ENCODE measurements around the gene SYF2. TPM values are rescaled to one million over a fixed set of nuclear protein-coding genes. Genes with fewer than 3 reads are reported as not detected.

Gene SYF2
- polyA plus RNA-seq, 1 of the 3 experiments (the other 2 are of a cell fraction) = 31.1 TPM

- H3K4me2 ChIP-seq = peak within 1 kb of the TSS; percentile 95
- WGBS (ENCODE audit: low lambda C conversion rate) = 2% methylated on average over 48 of the region's 79 CpGs
- H3K4me3 ChIP-seq (ENCODE audit: low read depth in 2 of 2, low read length in 1 of 2) = peak within 1 kb of the TSS; percentile 86 to 96
- H3K27ac ChIP-seq (ENCODE audit: low read depth in 2 of 2, low read length in 1 of 2) = peak within 1 kb of the TSS; percentile 98 to 99
- no peaks in the 10 kb centered on the region for H3K9me3 ChIP-seq
- H3K79me2 ChIP-seq (ENCODE audit: insufficient read depth) = peaks cover 64% of the 10 kb centered on the region
- no peaks in the 10 kb centered on the region for H3K9me2 ChIP-seq
- ChIA-PET CTCF (interaction anchor here (1.3 to 1.4 kb wide), 2 partner anchors 10 to 42 kb away, joined by 4 read pairs; no protein-coding TSS in a partner anchor), POLR2A (interaction anchor here (0.5 to 1.7 kb wide), 10 partner anchors 9 to 1010 kb away, joined by 3 to 24 read pairs (median 3); partner anchors contain the start of genes SYF2 and TMEM50A)
- H3F3A ChIP-seq (replicated peaks; ENCODE audit: insufficient read depth) = peaks cover 18% of the 10 kb centered on the region
- DNase-seq = peak; percentile 99
- H3K4me1 ChIP-seq (ENCODE audit: control insufficient read depth in 1 of 2, insufficient read depth in 2 of 2, low read depth in 1 of 2, low read length in 1 of 2) = peaks cover 11 to 20% of the 10 kb centered on the region in 2 experiments; a peak in 3 of 4 replicates
- H3K27me3 ChIP-seq (ENCODE audit: insufficient read depth) = no peaks in the 10 kb centered on the region
- peak within 1 kb of the TSS; percentile 66 for H2AFZ ChIP-seq (ENCODE audit: low read depth)
- H3K9ac ChIP-seq = peak within 1 kb of the TSS; percentile 99
- peaks cover 34% of the 10 kb centered on the region for H4K20me1 ChIP-seq (ENCODE audit: insufficient read depth)
- H3K36me3 ChIP-seq (replicated peaks in 1 of 2; ENCODE audit: control insufficient read depth in 1 of 2, insufficient read depth in 2 of 2, low read length in 1 of 2) = peaks cover 34 to 43% of the 10 kb centered on the region in 2 experiments
- TF ChIP-seq JUND (IDR thresholded peaks at IDR 0.05) (no peak), RXRA (IDR thresholded peaks at IDR 0.05; ENCODE audit: borderline replicate concordance, low read depth) (no peak), PBX3 (IDR thresholded peaks at IDR 0.05) (0 out of 2 replicates have a peak, but pooled peaks have one; percentile 27), GATA2 (CRISPR knock-in tag; IDR thresholded peaks at IDR 0.05) (peak; percentile 47), FOXJ3 (CRISPR knock-in tag; IDR thresholded peaks at IDR 0.05) (no peak), RCOR1 (IDR thresholded peaks at IDR 0.05; ENCODE audit: low read length) (peak; percentile 37; the same call in 1 of the 2 replicates), RAD21 (IDR thresholded peaks at IDR 0.05; ENCODE audit: low read length) (no peak), MEF2A (IDR thresholded peaks at IDR 0.05; ENCODE audit: borderline replicate concordance, low read depth) (no peak), SMC3 (IDR thresholded peaks at IDR 0.05; ENCODE audit: low read depth, low read length) (no peak), IRF3 (IDR thresholded peaks at IDR 0.05; ENCODE audit: low read depth, low read length) (no peak), ZBTB33 (IDR thresholded peaks at IDR 0.05; ENCODE audit: borderline replicate concordance, low read depth) (no peak), USF1 (IDR thresholded peaks at IDR 0.05; ENCODE audit: borderline replicate concordance, low read depth) (no peak), TAF1 (IDR thresholded peaks at IDR 0.05; ENCODE audit: borderline replicate concordance, low read depth, low read length) (peak; percentile 95), TCF12 (IDR thresholded peaks at IDR 0.05) (no peak), YY1 (IDR thresholded peaks at IDR 0.05; ENCODE audit: low read depth) (no peak), EP300 (IDR thresholded peaks at IDR 0.05; ENCODE audit: borderline replicate concordance in 1 of 2, low read depth in 1 of 2, low read length in 1 of 2) (no peak), FOXM1 (IDR thresholded peaks at IDR 0.05; ENCODE audit: low read depth) (no peak), POLR2AphosphoS5 (IDR thresholded peaks at IDR 0.05; ENCODE audit: low read depth, low read length) (peak; percentile 100), ELF1 (IDR thresholded peaks at IDR 0.05) (peak; percentile 70), FOSL2 (IDR thresholded peaks at IDR 0.05; ENCODE audit: borderline replicate concordance, low read depth) (no peak), MAX (IDR thresholded peaks at IDR 0.05; ENCODE audit: low read depth) (no peak; the same call in 1 of the 2 replicates), EZH2phosphoT487 (IDR thresholded peaks at IDR 0.05; ENCODE audit: borderline replicate concordance, low read depth) (no peak), NRF1 (IDR thresholded peaks at IDR 0.05; ENCODE audit: low read depth, low read length) (peak; percentile 99), RFX5 (IDR thresholded peaks at IDR 0.05; ENCODE audit: low read length) (no peak), GABPA (IDR thresholded peaks at IDR 0.05; ENCODE audit: low read depth) (peak; percentile 67)
These were observed 14.9 kb upstream of the SYF2 start, which contains the start of gene RSRP1 for GRCh38 chr1:25247024-25247828. TSS of gene RSRP1 (minus strand) at chr1:25247454. CDS start at chr1:25246963, 491 bp downstream.
